GM18867 (cell line): ENCODE measurements around the gene CREBRF.
A peak's percentile ranks its signal among the peaks of the same experiment; 100 is the strongest.
"Not testable (repeated sequence)": the region's sequence is repeated elsewhere in the genome, so short reads cannot be mapped to it uniquely, and the experiment has no call there.

Experiments
- ATAC-seq: cut with Tn5 transposase; IDR thresholded peaks from one replicate; pipeline ENCODE4 v1.9.1; 2021; ENCODE audit warnings: mild to moderate bottlenecking, moderate library complexity; ENCODE audit not compliant: unreplicated experiment

Gene CREBRF

GRCh38 chr5:173055983-173056782 lies at the start of gene CREBRF:
TSS of gene CREBRF (plus strand) at chr5:173056352. CDS start at chr5:173080776, 24,424 bp downstream.
- ATAC-seq = peak; percentile 74

GRCh38 chr5:173010021-173010420 lies 46.1 kb upstream of the CREBRF start:
- ATAC-seq = no peak

GRCh38 chr5:173010547-173011464 lies 45.3 kb upstream of the CREBRF start:
- no peak for ATAC-seq

- ATAC-seq = no peak
Measured at GRCh38 chr5:173011566-173011965, 44.6 kb upstream of the CREBRF start.

GRCh38 chr5:173012882-173013281 lies 43.3 kb upstream of the CREBRF start:
- ATAC-seq = no peak

- ATAC-seq = no peak
Measured at GRCh38 chr5:173014671-173015070, 41.5 kb upstream of the CREBRF start.

- no peak for ATAC-seq
Measured at GRCh38 chr5:173015192-173015591, 41.0 kb upstream of the CREBRF start.

- ATAC-seq = no peak
Measured at GRCh38 chr5:173015598-173016455, 40.3 kb upstream of the CREBRF start.

GRCh38 chr5:173016598-173017046 lies 39.5 kb upstream of the CREBRF start:
- ATAC-seq = no peak

- not testable (repeated sequence) for ATAC-seq
Measured at GRCh38 chr5:173017087-173017486, 39.1 kb upstream of the CREBRF start.

GRCh38 chr5:173018358-173018757 lies 37.8 kb upstream of the CREBRF start:
- no peak for ATAC-seq

GRCh38 chr5:173020154-173020581 lies 36.0 kb upstream of the CREBRF start:
- ATAC-seq = no peak

- no peak for ATAC-seq
Measured at GRCh38 chr5:173020643-173021042, 35.5 kb upstream of the CREBRF start.

- no peak for ATAC-seq
Measured at GRCh38 chr5:173025651-173026050, 30.5 kb upstream of the CREBRF start.

GRCh38 chr5:173027905-173028304 lies 28.2 kb upstream of the CREBRF start:
- ATAC-seq = no peak

GRCh38 chr5:173028811-173029327 lies 27.3 kb upstream of the CREBRF start:
- no peak for ATAC-seq

GRCh38 chr5:173029499-173029921 lies 26.6 kb upstream of the CREBRF start:
- ATAC-seq = no peak

GRCh38 chr5:173032096-173032495 lies 24.1 kb upstream of the CREBRF start:
- ATAC-seq = not testable (repeated sequence)

GRCh38 chr5:173032730-173033129 lies 23.4 kb upstream of the CREBRF start:
- no peak for ATAC-seq

GRCh38 chr5:173033923-173034322 lies 22.2 kb upstream of the CREBRF start:
- no peak for ATAC-seq
